Measurements from ENCODE around the gene SH3GL1.

Gene SH3GL1

GRCh38 chr19:4385291-4386040 is 14.9 kb downstream of the SH3GL1 start:
- ATAC-seq (ENCODE audit: low read depth) (no peak), DNase-seq (ENCODE audit: low spot score) (no peak)
- H3K4me1 ChIP-seq (ENCODE audit: insufficient read depth, poor library complexity, severe bottlenecking) = peaks cover 16% of the 10 kb centered on the region
- H3K4me3 ChIP-seq (ENCODE audit: severe bottlenecking) = no peak overlapping the region
- H3K27ac ChIP-seq (ENCODE audit: poor library complexity, severe bottlenecking) = no peak overlapping the region
- no peaks in the 10 kb centered on the region for H3K27me3 ChIP-seq (ENCODE audit: insufficient read depth, poor library complexity, severe bottlenecking)
- H3K9me3 ChIP-seq (ENCODE audit: severe bottlenecking) = no peaks in the 10 kb centered on the region
- H3K36me3 ChIP-seq (ENCODE audit: low read depth) = peaks cover 19% of the 10 kb centered on the region
- TF ChIP-seq, protein P1, sequence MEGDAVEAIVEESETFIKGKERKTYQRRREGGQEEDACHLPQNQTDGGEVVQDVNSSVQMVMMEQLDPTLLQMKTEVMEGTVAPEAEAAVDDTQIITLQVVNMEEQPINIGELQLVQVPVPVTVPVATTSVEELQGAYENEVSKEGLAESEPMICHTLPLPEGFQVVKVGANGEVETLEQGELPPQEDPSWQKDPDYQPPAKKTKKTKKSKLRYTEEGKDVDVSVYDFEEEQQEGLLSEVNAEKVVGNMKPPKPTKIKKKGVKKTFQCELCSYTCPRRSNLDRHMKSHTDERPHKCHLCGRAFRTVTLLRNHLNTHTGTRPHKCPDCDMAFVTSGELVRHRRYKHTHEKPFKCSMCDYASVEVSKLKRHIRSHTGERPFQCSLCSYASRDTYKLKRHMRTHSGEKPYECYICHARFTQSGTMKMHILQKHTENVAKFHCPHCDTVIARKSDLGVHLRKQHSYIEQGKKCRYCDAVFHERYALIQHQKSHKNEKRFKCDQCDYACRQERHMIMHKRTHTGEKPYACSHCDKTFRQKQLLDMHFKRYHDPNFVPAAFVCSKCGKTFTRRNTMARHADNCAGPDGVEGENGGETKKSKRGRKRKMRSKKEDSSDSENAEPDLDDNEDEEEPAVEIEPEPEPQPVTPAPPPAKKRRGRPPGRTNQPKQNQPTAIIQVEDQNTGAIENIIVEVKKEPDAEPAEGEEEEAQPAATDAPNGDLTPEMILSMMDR (IDR thresholded peaks at IDR 0.05; ENCODE audit: poor library complexity, severe bottlenecking) = no peak

GRCh38 chr19:4380254-4380727 is 20.1 kb downstream of the SH3GL1 start:
- Histone ChIP-seq H3K36me3 (ENCODE audit: low read depth) (peaks cover 3% of the 10 kb centered on the region), H3K27me3 (ENCODE audit: insufficient read depth, poor library complexity, severe bottlenecking) (no peaks in the 10 kb centered on the region), H3K27ac (ENCODE audit: poor library complexity, severe bottlenecking) (peak overlapping the region; percentile 90), H3K9me3 (ENCODE audit: severe bottlenecking) (no peaks in the 10 kb centered on the region), H3K4me3 (ENCODE audit: severe bottlenecking) (no peak overlapping the region), H3K4me1 (ENCODE audit: insufficient read depth, poor library complexity, severe bottlenecking) (peaks cover 49% of the 10 kb centered on the region)
- ATAC-seq (ENCODE audit: low read depth) = peak; percentile 17; the same call in 1 of the 3 replicates
- DNase-seq (ENCODE audit: low spot score) = peak; percentile 60
- TF ChIP-seq, protein P1 (IDR thresholded peaks at IDR 0.05; ENCODE audit: poor library complexity, severe bottlenecking) = no peak

GRCh38 chr19:4379383-4380253 is 20.7 kb downstream of the SH3GL1 start:
- DNase-seq (ENCODE audit: low spot score) (peak; percentile 96), ATAC-seq (ENCODE audit: low read depth) (peak; percentile 46)
- Histone ChIP-seq H3K4me3 (ENCODE audit: severe bottlenecking) (no peak overlapping the region), H3K36me3 (ENCODE audit: low read depth) (peaks cover 2% of the 10 kb centered on the region), H3K4me1 (ENCODE audit: insufficient read depth, poor library complexity, severe bottlenecking) (peaks cover 56% of the 10 kb centered on the region), H3K9me3 (ENCODE audit: severe bottlenecking) (no peaks in the 10 kb centered on the region), H3K27ac (ENCODE audit: poor library complexity, severe bottlenecking) (peak overlapping the region; percentile 90), H3K27me3 (ENCODE audit: insufficient read depth, poor library complexity, severe bottlenecking) (no peaks in the 10 kb centered on the region)
- TF ChIP-seq, protein P1 (IDR thresholded peaks at IDR 0.05; ENCODE audit: poor library complexity, severe bottlenecking) = no peak

GRCh38 chr19:4378886-4379285 is 21.5 kb downstream of the SH3GL1 start:
- no peak for DNase-seq (ENCODE audit: low spot score)
- no peak for ATAC-seq (ENCODE audit: low read depth)
- H3K4me1 ChIP-seq (ENCODE audit: insufficient read depth, poor library complexity, severe bottlenecking) = peaks cover 63% of the 10 kb centered on the region
- H3K4me3 ChIP-seq (ENCODE audit: severe bottlenecking) = no peak overlapping the region
- H3K9me3 ChIP-seq (ENCODE audit: severe bottlenecking) = no peaks in the 10 kb centered on the region
- H3K27ac ChIP-seq (ENCODE audit: poor library complexity, severe bottlenecking) = peak overlapping the region; percentile 90
- no peaks in the 10 kb centered on the region; the same call in 1 of the 2 replicates for H3K36me3 ChIP-seq (ENCODE audit: low read depth)
- no peaks in the 10 kb centered on the region for H3K27me3 ChIP-seq (ENCODE audit: insufficient read depth, poor library complexity, severe bottlenecking)
- TF ChIP-seq, protein P1 (IDR thresholded peaks at IDR 0.05; ENCODE audit: poor library complexity, severe bottlenecking) = no peak

All from RWPE2 (cell line).